HK-2 (cell line): ENCODE results near the gene PERM1.
"Not testable (repeated sequence)": the region's sequence is repeated elsewhere in the genome, so short reads cannot be mapped to it uniquely, and the experiment has no call there.

Experiments used
- DNase-seq: peaks from one replicate; pipeline ENCODE4 v3.0.0-alpha.2; 2018; ENCODE audit not compliant: unreplicated experiment

Gene PERM1

DNA sequence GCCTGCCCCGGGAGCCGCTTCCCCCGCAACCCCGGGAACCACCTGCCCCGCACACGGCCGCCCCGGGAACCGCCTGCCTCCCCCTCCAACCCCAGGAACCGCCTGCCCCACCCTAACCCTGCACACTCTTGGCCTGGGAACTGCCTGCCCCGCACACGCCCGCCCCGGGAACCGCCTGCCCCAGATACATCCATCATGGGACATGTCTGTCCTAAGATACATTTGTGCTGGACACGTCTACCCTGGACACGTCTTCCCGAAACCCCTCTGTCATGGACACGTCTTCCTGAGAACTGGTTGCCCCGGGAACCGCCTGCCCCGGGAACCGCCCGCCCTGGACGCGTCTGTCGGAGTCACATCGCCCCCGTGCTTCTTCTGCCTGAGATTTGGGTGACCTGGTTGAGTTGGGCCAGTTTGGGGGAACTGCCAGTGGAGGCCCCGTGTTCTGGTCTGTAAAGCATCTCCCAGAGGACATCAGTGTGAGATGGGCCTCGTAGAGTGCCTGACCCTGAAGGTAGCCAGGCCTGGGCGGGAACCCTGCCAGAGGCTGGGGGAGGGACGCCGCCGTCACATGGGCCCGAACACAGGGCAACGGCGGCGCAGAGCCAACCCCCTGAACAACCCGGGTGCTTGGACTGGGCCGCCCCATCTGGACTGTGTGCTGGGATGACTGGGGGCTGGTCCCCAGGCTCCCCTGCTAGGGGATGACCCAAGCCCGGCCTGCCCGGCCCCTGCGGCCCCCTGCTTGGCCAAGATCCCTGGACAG lies 3.6 kb downstream of the PERM1 start:
- DNase-seq, result no peak

DNA sequence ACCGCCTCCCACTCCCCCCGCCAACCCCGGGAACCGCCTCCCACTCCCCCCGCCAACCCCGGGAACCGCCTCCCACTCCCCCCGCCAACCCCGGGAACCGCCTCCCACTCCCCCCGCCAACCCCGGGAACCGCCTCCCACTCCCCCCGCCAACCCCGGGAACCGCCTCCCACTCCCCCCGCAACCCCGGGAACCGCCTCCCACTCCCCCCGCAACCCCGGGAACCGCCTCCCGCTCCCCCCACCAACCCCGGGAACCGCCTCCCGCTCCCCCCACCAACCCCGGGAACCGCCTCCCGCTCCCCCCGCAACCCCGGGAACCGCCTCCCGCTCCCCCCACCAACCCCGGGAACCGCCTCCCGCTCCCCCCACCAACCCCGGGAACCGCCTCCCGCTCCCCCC lies 5.1 kb downstream of the PERM1 start:
- DNase-seq, result not testable (repeated sequence)

DNA sequence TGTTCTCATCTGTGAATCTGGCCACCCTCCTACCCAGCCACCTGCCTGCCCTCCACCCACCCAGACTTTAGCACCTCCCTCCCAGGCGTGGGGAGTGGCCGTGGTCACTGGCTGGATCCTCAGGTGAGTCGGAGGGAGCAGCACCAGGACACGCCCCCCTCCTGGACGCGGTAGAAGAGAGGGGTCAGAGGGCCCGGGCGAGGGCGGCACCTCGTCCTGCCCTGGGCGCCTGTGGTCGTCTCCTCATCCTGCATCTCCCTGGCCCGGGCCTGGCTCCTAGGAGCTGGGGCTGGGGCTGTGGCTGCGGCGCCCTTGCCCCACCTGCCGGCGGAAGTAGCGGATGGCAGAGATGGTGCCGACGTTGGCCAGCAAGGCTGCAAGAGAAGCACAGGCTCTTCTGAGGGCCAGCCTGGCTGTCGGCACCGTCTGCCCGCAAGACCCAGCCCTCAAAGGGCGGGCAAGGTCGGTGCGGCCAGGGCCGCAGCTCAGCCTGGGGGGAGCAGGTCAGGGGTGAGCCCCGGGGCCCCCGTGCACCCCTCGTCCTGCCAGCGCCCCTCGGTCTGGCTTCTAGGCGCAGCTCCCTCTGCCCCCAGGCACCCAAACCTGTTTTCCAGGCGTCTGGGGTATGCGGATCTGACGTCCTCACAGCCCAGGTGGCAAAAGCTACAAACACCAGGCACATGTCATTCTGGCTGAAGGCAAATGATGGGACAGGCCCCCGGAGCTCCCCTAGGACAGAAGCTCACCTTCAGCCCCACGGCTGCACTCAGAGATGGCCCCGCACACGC lies 5.8 kb downstream of the PERM1 start:
- DNase-seq, result peak; percentile 81

DNA sequence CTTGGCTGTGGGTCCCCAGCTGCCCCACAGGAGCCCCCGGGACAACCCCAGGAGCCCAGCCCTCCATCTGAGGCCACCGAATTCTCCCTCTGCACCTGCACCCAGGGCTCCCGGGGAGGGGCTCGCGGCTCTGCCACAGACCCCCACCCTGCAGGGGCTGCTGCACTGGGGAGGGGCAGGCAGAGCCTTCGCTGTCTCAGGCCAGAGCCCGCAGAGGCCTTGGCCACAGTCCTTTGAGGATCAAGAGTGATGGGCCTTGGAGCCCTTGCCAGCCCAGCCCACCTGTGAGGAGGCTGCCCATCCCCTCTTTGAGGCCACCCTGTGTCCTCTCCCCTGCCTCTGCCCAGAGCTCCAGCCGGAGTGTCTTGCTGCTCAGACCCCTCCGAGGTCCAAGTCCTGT lies 6.5 kb downstream of the PERM1 start:
- DNase-seq, result no peak

DNA sequence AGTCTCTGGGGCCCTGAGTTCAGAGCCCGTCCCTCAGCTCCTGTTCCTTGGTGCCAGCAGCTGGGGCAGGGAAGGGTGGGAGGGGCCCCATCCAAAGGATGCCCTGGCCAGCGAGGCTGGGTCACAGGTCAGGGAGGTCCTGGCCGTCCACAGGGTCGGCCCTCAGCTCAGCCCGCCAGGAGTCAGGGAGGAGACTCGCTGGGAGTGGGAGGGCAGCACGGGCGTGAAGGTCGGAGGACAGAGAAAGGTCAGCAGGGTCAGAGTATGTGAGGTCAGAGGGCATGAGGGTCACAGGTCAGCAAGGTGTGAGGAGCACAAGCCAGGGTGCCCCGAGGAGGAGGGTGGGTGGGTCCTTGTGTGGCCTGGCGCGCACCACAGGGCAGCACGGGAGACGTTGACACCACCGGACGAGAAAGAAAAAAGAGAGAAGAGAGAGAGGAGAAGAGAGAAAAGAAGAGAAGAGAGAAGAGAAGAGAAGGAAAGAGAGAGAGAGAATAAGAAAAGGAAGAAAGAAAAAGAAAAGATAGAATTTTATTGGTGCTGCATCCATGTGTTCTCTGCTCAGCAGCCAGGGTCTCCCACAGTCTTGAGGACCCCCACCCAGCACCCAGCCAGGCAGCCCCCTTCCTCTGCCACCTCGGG lies 7.1 kb downstream of the PERM1 start:
- no peak for DNase-seq

DNA sequence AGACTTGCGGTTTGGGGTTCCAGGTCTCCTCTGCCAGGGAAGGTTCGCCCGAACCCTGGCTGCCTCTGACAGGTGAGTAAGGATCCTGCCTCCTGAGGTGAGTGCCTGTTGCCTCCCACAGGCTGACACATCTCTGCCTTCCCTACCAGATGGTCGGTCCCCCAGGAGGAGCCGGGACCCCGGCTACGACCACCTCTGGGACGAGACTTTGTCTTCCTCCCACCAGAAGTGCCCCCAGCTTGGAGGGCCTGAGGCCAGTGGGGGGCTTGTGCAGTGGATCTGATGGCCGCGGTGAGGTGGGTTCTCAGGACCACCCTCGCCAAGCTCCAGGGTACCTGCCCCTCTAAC lies 7.6 kb downstream of the PERM1 start:
- DNase-seq, result no peak

DNA sequence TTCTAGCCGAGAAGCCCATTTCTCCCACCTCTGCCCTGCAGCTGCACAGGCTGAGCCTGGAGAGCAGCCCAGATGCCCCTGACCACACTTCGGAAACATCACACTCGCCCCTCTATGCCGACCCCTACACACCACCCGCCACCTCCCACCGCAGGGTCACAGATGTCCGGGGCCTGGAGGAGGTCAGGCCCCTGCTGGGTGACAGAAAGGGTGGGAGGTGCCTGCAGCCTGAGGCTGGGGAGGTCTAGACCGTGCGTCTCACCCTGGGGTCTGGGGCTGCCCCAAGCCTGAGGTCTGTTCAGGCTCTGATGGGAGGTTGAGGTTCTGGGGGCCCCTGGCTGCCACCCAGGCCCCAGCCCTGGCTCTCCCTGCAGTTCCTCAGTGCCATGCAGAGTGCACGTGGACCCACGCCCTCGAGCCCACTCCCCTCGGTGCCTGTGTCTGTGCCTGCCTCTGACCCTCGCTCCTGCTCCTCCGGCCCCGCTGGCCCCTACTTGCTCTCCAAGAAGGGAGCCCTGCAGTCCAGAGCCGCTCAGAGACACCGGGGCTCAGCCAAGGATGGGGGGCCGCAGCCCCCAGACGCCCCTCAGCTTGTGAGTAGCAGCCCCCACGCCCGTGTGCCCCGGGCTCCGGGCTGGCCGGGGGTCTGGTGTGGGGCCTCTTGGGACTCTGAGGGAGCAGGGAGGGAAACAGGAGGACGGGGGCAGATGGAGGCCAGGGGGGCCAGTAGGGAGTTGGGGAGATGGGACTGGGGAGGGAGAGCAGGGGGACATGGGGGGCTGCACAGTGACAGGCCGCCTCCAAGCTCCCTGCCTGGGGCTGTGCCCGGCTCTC lies 8.2 kb downstream of the PERM1 start:
- no peak for DNase-seq

DNA sequence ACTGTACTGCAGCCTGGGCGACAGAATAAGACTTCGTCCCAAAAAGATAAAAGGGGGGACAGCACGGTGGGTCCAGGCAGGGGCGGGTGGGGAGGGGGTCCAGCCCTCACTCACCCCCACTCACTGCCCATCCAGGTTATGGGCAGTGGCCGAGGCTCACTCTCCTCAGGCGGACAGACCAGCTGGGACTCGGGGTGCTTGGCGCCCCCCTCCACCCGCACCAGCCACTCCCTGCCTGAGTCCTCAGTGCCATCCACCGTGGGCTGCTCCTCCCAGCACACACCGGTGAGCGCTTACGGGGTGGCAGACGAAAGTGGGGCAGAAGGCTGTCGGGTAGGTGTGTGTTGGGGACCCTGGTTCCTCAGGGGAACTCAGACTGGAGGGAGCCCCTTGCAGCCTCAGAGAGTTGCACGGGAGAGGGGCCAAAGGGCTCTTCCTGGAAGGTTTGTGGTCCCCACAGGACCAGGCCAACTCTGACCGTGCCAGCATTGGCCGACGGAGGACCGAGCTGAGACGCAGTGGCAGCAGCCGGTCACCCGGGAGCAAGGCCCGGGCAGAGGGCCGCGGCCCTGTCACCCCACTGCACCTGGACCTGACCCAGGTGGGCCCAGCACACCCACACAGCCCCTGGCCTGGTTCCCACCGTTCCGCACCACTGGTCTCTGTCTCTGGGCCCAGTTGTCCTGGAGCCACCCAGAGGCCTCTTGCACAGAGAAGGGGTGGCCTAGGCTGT lies 9.0 kb downstream of the PERM1 start:
- DNase-seq, result no peak

DNA sequence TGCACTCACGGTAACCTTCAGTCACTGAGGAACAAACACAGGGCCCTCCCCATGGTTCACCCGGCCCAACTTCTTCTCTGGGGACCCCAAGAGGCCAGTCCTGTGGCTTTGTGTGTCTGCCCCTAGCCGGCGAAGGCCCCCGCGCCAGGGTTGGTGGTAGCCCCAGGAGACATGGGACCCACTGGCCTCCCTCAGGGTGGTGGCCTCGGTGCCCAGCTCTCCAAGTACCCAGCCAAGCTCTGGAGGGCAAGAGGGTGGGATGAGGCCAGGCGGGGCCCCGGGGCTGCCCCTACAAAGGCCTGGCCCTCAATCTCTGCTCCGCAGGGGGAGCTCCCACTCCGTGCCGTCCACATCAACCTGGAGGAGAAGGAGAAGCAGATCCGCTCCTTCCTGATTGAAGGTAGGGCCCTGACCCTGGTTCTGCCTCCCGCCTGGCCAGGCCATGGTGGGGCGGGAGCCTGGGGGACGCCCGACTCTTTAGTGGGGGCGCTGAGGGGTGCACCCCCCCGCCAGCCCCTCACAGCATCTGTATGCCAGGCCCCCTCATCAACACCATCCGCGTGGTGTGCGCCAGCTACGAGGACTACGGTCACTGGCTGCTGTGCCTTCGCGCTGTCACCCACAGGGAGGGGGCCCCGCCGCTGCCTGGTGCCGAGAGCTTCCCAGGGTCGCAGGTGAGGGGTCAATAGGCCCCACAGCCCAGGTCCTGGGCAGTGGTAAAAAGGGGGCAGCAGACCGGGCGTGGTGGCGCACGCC lies 10.0 kb downstream of the PERM1 start:
- no peak for DNase-seq

DNA sequence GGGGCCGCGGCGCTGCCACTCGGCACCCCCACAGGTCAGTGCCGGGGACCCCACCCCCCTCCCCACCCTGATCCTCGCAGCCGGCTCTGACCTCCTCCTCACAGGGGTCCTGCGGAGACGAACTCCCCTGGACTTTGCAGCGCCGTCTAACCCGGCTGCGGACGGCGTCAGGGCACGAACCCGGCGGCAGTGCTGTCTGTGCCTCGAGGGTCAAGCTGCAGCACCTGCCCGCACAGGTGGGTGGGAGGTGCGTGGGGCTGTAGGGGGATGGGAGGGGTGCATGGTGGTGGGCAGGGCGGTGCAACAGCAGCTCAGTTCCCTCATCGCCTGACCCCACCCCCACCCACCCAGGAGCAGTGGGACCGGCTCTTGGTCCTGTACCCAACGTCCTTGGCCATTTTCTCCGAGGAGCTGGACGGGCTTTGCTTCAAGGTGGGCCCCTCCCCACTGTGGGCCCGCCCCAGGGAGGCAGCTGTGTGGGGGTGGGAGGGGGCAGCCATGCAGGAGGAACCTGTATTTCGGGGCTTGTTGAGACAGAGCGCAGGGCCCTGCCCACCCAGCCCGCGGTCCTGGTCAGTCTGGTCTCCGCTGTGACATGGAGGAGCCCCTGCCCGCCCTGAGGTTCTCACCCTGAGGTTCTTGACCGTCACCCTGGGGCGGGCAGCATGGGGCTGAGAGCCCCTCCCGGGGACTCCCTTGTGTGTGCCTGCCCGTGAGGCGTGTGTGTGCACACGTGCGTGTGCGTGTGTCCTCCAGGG lies 10.7 kb downstream of the PERM1 start:
- no peak for DNase-seq

DNA sequence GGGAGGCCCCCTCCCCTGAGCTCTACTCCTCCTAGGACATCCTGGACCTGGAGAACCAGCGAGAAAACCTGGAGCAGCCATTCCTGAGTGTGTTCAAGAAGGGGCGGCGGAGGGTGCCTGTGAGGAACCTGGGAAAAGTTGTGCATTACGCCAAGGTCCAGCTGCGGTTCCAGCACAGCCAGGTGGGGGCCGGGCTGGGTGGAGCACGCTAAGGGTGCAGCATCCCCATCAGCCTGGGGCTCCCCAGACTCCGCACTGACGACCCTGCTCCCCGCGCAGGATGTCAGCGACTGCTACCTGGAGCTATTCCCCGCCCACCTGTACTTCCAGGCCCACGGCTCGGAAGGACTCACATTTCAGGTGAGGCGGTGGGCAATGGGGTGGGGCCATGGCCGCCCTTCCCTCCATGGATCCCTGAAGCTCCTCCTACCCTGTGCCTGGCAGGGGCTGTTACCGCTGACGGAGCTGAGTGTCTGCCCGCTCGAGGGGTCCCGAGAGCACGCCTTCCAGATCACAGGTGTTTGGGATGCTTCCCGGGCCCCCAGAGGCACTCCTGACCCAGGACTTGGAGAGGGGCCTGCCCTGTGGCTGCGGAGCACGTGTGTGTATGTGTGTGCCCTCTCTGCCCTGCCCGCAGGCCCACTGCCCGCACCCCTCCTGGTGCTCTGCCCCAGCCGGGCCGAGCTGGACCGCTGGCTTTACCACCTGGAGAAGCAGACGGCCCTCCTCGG lies 11.5 kb downstream of the PERM1 start:
- no peak for DNase-seq

DNA sequence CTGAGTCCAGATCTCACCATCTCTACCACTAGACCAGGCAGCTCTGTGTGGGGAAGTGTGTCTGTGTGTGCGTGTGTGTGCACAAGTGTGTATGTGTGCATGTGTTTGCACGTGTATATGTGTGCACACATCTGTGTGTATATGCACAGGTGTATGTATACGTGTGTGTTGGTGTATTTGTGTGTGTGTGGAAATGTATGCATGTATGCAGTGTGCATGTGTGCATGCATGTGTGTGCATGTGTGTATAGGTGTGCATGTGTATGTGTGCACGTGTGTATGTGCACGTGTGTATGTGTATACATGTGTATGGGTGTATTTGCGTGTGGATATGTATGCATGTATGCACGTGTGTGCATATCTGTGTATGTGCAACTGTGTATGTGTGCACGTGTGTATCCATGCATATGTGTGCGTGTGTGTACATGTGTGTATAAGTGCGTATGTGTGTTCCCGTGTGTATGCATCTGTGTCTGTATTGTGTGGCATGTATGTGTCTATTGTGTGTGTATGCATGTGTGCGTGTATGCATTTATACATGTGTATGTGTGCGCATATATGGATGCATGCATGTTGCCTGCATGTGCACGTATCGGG lies 12.5 kb downstream of the PERM1 start:
- DNase-seq, result no peak

DNA sequence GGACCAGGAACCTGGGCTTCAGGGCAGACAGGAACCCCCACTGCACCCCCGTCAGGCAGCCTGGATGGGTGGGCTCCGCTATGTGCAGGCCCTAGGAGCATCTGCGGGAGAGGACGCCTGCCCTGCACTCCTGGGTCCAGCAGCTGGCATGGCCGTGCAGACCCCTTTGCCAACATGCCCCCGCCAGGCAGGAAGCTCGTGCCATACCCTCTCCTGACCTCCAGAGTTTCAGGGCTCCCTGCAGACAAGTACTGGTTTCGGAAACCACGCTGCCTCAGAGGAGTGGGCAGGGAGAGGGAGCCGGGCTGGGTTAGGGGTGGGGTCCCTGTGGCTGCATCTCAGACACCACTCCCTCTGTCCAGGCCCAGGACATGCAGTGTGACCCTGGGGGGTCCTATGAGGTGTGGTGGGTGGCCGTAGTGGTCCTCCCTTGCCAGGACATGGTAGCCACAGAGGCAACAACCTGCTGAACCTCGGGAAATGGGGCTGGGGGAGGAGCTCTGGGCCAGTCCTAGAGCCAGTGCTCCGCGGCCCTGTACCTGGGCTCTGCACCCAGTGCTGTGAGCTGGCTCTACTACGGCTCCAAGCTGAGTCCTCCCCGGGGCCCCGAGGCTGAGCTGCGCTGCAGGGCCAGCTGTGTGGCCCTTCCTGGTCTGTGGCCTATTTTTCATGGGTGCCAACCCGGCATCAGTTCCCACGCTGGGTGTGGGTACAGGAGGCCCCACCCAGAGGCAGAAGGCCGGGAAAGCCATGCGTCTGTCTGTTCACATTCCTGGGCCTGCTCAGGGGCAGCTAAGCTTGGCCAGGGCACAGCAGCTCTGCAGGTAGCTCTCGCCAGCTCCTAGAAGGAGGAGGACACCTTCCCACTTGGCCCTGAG lies 14.2 kb downstream of the PERM1 start:
- DNase-seq, result no peak

DNA sequence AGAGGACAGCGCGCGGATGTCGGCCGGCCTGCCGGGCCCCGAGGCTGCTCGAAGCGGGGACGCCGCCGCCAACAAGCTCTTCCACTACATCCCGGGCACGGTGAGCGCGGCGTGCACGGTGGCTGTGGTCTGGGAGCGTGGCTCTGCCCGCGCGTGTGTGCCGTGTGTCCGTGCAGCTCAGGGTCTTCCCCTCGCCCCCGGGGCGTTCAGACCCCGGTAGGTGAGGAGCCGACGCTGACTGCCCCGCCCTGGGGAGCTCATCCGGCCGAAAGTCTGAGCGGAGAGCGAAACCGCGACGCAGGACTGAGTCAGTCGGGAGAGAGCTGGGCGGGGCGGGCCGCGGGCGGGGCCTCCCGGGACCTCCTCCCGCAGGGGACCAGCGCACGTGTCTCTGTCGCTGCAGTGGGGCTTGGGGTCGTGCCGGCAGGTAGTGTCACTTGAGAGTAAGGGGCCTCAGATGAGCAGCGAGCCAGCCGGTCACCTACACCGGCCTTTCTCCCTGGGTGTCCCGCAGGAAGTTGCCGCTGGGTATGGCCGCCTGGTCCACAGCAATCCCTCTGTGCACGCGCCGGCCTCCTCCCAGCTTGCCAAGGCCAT lies 15.1 kb downstream of the PERM1 start:
- DNase-seq, result peak; percentile 84

DNA sequence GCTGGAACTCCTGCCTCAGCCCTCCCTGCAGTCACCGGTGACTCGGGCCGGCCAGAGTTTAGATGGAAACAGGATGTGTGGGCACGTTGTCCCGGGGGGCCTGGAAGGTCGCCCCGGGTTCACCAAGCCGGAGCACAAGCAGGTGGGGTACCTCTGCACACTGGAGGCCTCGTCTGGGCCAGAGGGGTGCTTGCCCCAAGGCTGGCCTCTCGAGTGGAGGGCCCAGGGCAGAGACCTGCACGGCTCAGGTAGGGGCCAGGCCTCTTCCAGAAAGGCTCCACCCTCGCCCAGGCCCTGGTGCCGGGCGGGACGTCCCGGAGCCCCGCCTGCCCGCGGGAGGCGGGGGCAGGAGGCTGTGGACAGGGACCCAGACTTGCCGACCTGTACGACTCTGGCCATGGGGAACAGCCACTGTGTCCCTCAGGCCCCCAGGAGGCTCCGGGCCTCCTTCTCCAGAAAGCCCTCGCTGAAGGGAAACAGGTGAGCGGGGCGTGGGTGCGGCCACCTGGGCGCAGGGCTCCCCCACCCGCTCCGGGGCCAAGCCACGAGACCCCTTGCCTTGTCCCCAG lies 15.7 kb downstream of the PERM1 start, which contains the start of gene PLEKHN1:
TSS of gene PLEKHN1 (plus strand) at position 348 of the 569 bp plus-strand sequence. CDS start at position 398, 50 bp downstream.
- peak; percentile 84 for DNase-seq

DNA sequence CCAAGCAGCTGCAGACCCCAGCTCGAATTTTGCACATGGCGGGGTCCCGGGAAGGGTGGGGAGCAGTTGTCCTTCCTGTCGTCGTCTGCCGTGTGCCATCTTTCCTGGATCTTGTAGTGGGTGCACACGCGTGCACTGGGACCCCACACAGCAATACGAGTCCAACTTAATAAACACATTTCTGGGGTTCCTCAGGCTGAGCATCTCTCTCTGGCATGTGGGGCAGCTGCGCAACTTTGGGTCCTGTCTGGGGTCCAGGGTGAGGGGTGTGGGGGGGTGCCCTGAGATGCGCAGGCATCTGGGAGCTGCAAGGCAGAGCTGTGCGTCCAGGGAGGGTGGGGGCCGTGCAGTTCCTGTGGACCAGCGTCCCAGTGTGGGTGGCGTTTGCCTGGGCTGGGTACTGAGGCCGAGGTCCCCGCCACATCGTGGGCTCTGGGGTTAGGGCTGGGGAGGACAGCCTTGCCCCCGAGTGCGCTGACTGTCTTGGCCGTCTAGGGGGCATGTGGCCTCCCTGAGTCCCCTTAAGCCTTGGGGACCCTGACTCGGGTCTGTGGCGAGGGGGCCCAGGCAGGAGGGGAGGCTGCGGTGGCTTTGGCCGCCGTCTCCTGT lies 16.3 kb downstream of the PERM1 start:
- no peak for DNase-seq
